ENCODE measurements around the gene CAPZA1. TPM values are rescaled to one million over a fixed set of nuclear protein-coding genes. Genes with fewer than 3 reads are reported as not detected.

Gene CAPZA1
- total and polyA plus RNA-seq, 2 experiments from 2014 or later, result 109 to 177 TPM

DNA sequence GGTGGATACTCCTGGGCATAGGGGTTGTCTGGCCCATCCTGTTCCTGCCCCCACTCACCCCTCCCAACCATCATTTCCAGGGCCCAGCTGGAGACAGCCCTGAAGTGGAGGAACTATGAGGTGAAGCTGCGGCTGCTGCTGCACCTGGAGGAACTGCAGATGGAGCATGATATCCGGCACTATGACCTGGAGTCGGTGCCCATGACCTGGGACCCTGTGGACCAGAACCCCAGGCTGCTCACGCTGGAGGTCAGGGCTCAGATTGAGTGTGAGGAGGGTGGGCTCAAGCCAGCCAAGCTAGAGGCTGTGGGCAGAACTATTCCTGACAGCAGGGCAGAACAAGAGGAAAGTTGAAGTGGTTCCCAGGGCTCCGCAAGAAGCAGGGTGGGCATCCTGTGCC is 73.0 kb downstream of the CAPZA1 start:
- H3K9me3 ChIP-seq (ENCODE audit: low read depth), result no peaks in the 10 kb centered on the region
- H3K4me1 ChIP-seq (ENCODE audit: insufficient read depth), result peaks cover 6% of the 10 kb centered on the region
- no peaks in the 10 kb centered on the region for H3K9me2 ChIP-seq (replicated peaks; ENCODE audit: insufficient read depth)
- H4K20me1 ChIP-seq (ENCODE audit: insufficient read depth, poor library complexity, severe bottlenecking), result no peaks in the 10 kb centered on the region
- H2AFZ ChIP-seq, result no peak overlapping the region
- H3K36me3 ChIP-seq (replicated peaks; ENCODE audit: insufficient read depth, low read depth), result no peaks in the 10 kb centered on the region
- peaks cover 4% of the 10 kb centered on the region for H3K79me2 ChIP-seq
- DNase-seq (ENCODE audit: low spot score), result no peak
- TF ChIP-seq EZH2 (IDR thresholded peaks at IDR 0.05; ENCODE audit: borderline replicate concordance), result no peak
- TF ChIP-seq, protein P1, sequence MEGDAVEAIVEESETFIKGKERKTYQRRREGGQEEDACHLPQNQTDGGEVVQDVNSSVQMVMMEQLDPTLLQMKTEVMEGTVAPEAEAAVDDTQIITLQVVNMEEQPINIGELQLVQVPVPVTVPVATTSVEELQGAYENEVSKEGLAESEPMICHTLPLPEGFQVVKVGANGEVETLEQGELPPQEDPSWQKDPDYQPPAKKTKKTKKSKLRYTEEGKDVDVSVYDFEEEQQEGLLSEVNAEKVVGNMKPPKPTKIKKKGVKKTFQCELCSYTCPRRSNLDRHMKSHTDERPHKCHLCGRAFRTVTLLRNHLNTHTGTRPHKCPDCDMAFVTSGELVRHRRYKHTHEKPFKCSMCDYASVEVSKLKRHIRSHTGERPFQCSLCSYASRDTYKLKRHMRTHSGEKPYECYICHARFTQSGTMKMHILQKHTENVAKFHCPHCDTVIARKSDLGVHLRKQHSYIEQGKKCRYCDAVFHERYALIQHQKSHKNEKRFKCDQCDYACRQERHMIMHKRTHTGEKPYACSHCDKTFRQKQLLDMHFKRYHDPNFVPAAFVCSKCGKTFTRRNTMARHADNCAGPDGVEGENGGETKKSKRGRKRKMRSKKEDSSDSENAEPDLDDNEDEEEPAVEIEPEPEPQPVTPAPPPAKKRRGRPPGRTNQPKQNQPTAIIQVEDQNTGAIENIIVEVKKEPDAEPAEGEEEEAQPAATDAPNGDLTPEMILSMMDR (IDR thresholded peaks at IDR 0.05; ENCODE audit: poor library complexity), result no peak
- no peak for TF ChIP-seq EZH2phosphoT487 (IDR thresholded peaks at IDR 0.05; ENCODE audit: low read depth, severe bottlenecking, unreplicated experiment)
- no peaks in the 10 kb centered on the region for H3K27me3 ChIP-seq
- 98% methylated on average over 5 of the region's 5 CpGs for WGBS (ENCODE audit: low lambda C conversion rate, missing lambda C conversion rate)
- no peak overlapping the region for H3K4me3 ChIP-seq
- no peak overlapping the region for H3K27ac ChIP-seq
- H3K4me2 ChIP-seq, result no peak overlapping the region

DNA sequence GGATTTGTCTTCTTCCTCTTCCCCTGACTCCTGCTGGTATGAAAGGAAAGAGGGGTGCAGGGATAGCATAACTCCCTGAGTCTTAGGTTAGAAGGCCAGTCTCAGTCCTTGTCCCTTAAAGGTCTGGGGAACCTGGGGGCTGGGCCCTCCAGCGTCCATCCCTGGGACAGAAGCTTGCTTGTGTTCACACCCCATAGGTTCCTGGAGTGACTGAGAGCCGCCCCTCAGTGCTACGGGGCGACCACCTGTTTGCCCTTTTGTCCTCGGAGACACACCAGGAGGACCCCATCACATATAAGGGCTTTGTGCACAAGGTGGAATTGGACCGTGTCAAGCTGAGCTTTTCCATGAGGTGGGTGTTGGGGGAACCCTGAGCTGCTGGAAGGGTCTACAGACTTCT is 74.2 kb downstream of the CAPZA1 start:
- H3K4me1 ChIP-seq (ENCODE audit: insufficient read depth), result peaks cover 17% of the 10 kb centered on the region
- H2AFZ ChIP-seq, result no peak overlapping the region
- no peaks in the 10 kb centered on the region for H3K9me3 ChIP-seq (ENCODE audit: low read depth)
- no peak overlapping the region for H3K4me3 ChIP-seq
- WGBS (ENCODE audit: low lambda C conversion rate, missing lambda C conversion rate), result 100% methylated on average over 6 of the region's 6 CpGs
- no peak for DNase-seq (ENCODE audit: low spot score)
- TF ChIP-seq EZH2phosphoT487 (IDR thresholded peaks at IDR 0.05; ENCODE audit: low read depth, severe bottlenecking, unreplicated experiment) (no peak), EZH2 (IDR thresholded peaks at IDR 0.05; ENCODE audit: borderline replicate concordance) (no peak)
- TF ChIP-seq, protein P1 (IDR thresholded peaks at IDR 0.05; ENCODE audit: poor library complexity), result no peak
- H4K20me1 ChIP-seq (ENCODE audit: insufficient read depth, poor library complexity, severe bottlenecking), result no peaks in the 10 kb centered on the region
- no peak overlapping the region for H3K27ac ChIP-seq
- no peaks in the 10 kb centered on the region for H3K36me3 ChIP-seq (replicated peaks; ENCODE audit: insufficient read depth, low read depth)
- no peaks in the 10 kb centered on the region for H3K79me2 ChIP-seq
- H3K9me2 ChIP-seq (replicated peaks; ENCODE audit: insufficient read depth), result no peaks in the 10 kb centered on the region
- no peaks in the 10 kb centered on the region for H3K27me3 ChIP-seq
- H3K4me2 ChIP-seq, result no peak overlapping the region

DNA sequence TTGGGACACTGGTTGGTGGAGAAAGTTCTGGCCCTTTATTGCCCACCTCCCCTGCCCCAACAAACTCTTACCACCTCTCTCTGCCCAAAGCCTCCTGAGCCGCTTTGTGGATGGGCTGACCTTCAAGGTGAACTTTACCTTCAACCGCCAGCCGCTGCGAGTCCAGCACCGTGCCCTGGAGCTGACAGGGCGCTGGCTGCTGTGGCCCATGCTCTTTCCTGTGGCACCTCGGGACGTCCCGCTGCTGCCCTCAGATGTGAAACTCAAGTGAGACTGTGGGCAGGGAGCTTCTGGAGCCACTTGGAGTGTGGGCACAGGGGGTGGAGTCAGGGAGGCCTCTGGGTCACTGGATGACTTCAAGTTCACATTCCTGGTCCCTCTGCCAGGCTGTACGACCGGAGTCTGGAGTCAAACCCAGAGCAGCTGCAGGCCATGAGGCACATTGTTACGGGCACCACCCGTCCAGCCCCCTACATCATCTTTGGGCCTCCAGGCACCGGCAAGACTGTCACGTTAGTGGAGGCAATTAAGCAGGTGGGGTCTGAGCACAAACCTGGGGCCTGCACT is 74.8 kb downstream of the CAPZA1 start:
- Histone ChIP-seq H3K4me1 (ENCODE audit: insufficient read depth) (peaks cover 22% of the 10 kb centered on the region), H3K36me3 (replicated peaks; ENCODE audit: insufficient read depth, low read depth) (no peaks in the 10 kb centered on the region), H3K9me3 (ENCODE audit: low read depth) (no peaks in the 10 kb centered on the region), H3K4me2 (no peak overlapping the region), H4K20me1 (ENCODE audit: insufficient read depth, poor library complexity, severe bottlenecking) (no peaks in the 10 kb centered on the region), H3K4me3 (no peak overlapping the region), H2AFZ (no peak overlapping the region), H3K27me3 (no peaks in the 10 kb centered on the region), H3K9me2 (replicated peaks; ENCODE audit: insufficient read depth) (no peaks in the 10 kb centered on the region), H3K79me2 (no peaks in the 10 kb centered on the region), H3K27ac (no peak overlapping the region)
- DNase-seq (ENCODE audit: low spot score), result no peak
- 94% methylated on average over 15 of the region's 15 CpGs for WGBS (ENCODE audit: low lambda C conversion rate, missing lambda C conversion rate)
- TF ChIP-seq, protein P1 (IDR thresholded peaks at IDR 0.05; ENCODE audit: poor library complexity), result no peak
- no peak for TF ChIP-seq EZH2phosphoT487 (IDR thresholded peaks at IDR 0.05; ENCODE audit: low read depth, severe bottlenecking, unreplicated experiment)
- no peak for TF ChIP-seq EZH2 (IDR thresholded peaks at IDR 0.05; ENCODE audit: borderline replicate concordance)

All from hepatocyte (in vitro differentiated cells).